Endothelial cell (in vitro differentiated cells): ENCODE measurements around the gene PARP6. TPM values are rescaled to one million over a fixed set of nuclear protein-coding genes. Genes with fewer than 3 reads are reported as not detected.

ENCODE experiments used
- DNase-seq: peaks from one replicate; pipeline ENCODE4 v3.0.0; 2021; ENCODE audit warnings: low spot score
- H3K27ac Mint-ChIP-seq: one replicate; pipeline ENCODE4 v1.8.0; 2021; ENCODE audit warnings: mixed read lengths, inconsistent platforms; ENCODE audit not compliant: unreplicated experiment
- H3K27me3 Mint-ChIP-seq: one replicate; pipeline ENCODE4 v1.8.0; 2021; ENCODE audit warnings: mild to moderate bottlenecking, moderate library complexity, mixed read lengths, inconsistent platforms; ENCODE audit not compliant: unreplicated experiment
- H3K36me3 Mint-ChIP-seq: one replicate; pipeline ENCODE4 v1.8.0; 2021; ENCODE audit warnings: mild to moderate bottlenecking, low read depth, mixed read lengths, inconsistent platforms; ENCODE audit not compliant: unreplicated experiment
- H3K4me1 Mint-ChIP-seq: one replicate; pipeline ENCODE4 v1.8.0; 2021; ENCODE audit warnings: mild to moderate bottlenecking, mixed read lengths, inconsistent platforms; ENCODE audit not compliant: unreplicated experiment
- H3K4me3 Mint-ChIP-seq: one replicate; pipeline ENCODE4 v1.8.0; 2021; ENCODE audit warnings: mild to moderate bottlenecking, mixed read lengths, inconsistent platforms; ENCODE audit not compliant: unreplicated experiment
- H3K9me3 Mint-ChIP-seq: one replicate; pipeline ENCODE4 v1.8.0; 2021; ENCODE audit warnings: mixed read lengths, inconsistent platforms; ENCODE audit not compliant: unreplicated experiment
- CTCF ChIP-seq: fragments of 200-600 bp; sonication (generic); IDR thresholded peaks from one replicate; pipeline ENCODE4 v1.5.0; 2021; ENCODE audit warnings: antibody characterized with exemption; ENCODE audit not compliant: unreplicated experiment
- total RNA-seq: library from RNA; stranded (reverse); fragmentation: NEBNext Ultra II Directional; extraction: Animal tissue kit (Norgen Biotek cat#: 25700); gene quantifications from one replicate; pipeline ENCODE4 v1.2.1, GENCODE V29; 2021; ENCODE audit not compliant: unreplicated experiment

Gene PARP6
- total RNA-seq, 1 donor from 2014 or later, result 77.4 TPM

GRCh38 chr15:72306211-72306785 is 33.9 kb upstream of the PARP6 start:
- H3K4me1 Mint-ChIP-seq, result peaks cover 4% of the 10 kb centered on the region
- no peaks in the 10 kb centered on the region for H3K36me3 Mint-ChIP-seq
- peaks cover 10% of the 10 kb centered on the region for H3K27me3 Mint-ChIP-seq
- TF ChIP-seq CTCF, result no peak
- peak overlapping the region; percentile 42 for H3K27ac Mint-ChIP-seq
- no peak overlapping the region for H3K4me3 Mint-ChIP-seq
- no peaks in the 10 kb centered on the region for H3K9me3 Mint-ChIP-seq
- peak; percentile 58 for DNase-seq

DNA sequence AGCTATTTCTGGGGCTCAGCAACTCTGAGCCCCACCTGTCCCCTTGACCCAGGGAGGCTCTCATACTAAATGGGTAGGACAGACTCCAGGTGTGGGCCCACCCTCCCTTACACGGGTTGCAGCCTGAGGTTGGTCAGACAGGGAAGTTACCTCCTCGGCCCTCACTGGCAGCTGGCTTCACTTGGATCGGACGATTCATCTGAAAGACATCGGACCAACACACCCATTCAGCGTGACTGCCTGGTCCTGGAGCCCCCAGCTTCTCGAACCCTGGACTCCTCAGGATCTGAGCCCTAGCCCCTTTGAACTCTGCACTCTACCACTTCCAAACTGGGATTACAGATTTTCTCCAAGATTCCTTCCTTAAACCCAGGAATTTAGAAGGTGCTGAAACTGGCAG is 32.2 kb upstream of the PARP6 start:
- peaks cover 10% of the 10 kb centered on the region for H3K27me3 Mint-ChIP-seq
- peaks cover 4% of the 10 kb centered on the region for H3K4me1 Mint-ChIP-seq
- DNase-seq, result no peak
- H3K36me3 Mint-ChIP-seq, result no peaks in the 10 kb centered on the region
- no peak for TF ChIP-seq CTCF
- H3K27ac Mint-ChIP-seq, result no peak overlapping the region
- no peaks in the 10 kb centered on the region for H3K9me3 Mint-ChIP-seq
- no peak overlapping the region for H3K4me3 Mint-ChIP-seq

GRCh38 chr15:72302955-72303354 is 30.6 kb upstream of the PARP6 start:
- TF ChIP-seq CTCF, result no peak
- no peaks in the 10 kb centered on the region for H3K36me3 Mint-ChIP-seq
- DNase-seq, result no peak
- H3K27ac Mint-ChIP-seq, result no peak overlapping the region
- no peaks in the 10 kb centered on the region for H3K9me3 Mint-ChIP-seq
- H3K4me3 Mint-ChIP-seq, result no peak overlapping the region
- H3K4me1 Mint-ChIP-seq, result peaks cover 4% of the 10 kb centered on the region
- H3K27me3 Mint-ChIP-seq, result peaks cover 10% of the 10 kb centered on the region

DNA sequence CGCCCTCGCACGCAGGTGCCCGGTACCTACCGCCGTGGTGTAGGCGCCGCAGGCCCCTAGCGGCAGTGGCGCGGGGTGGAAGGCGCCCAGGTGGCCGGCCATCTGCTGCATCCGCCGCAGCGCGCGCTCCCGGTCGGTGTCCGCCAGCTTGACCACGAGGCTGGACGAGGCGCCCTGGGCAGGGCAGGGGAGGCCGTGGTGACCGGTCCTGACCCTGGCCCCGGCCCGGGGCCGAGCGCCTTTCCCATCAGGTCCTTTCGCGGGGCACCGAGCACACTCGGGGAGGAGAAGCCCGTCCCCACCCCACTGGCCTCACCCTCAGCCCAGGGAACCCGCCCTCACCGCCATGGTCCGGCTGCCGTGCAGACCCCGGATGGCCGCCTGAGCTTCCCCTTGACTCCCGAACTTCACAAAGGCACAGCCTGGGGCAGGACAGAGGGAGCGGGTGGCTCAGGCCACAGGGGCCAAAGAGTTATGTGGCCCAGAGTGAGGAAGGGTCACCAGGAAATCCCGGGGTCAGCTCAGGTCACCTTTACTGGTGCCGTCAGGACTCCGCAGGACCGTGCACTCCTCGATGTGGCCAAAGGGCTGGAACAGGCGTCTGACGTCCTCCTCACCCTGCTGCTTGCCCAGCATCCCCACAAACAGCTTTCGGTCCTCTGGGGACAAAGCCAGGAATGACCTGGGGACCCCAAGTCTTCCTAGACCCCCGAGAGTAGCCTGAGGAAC is 17.4 kb upstream of the PARP6 start:
- Mint-ChIP-seq H3K27me3 (peaks cover 2% of the 10 kb centered on the region), H3K4me1 (no peaks in the 10 kb centered on the region), H3K27ac (no peak overlapping the region), H3K36me3 (peaks cover 7% of the 10 kb centered on the region), H3K9me3 (no peaks in the 10 kb centered on the region), H3K4me3 (no peak overlapping the region)
- no peak for TF ChIP-seq CTCF
- DNase-seq, result no peak
